ENCODE data around the gene RUVBL1. TPM values are rescaled to one million over a fixed set of nuclear protein-coding genes. Genes with fewer than 3 reads are reported as not detected.

Gene RUVBL1
- polyA plus RNA-seq, 10 donors: 29.5 to 44.4 (median 35.8) TPM

DNA sequence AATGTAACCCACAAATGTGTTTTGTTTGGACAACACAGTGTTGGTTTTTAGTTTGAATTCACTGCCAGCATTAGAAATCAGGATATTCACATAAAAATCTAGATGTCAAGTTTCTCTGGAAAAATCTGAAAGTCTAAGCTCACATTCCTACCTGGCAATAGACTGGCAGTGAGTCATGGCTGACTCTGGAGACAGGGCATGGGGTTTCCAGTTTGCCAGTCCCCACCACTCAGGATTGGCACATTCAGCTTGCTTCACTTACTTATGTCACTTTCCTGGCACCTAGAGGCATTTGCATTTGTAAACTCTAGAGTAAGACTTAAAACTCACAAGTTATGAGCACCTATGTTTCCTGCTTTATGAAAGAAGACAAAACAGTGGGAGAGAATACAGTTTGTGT is 90.5 kb downstream of the RUVBL1 start:
- DNase-seq: no peak

Other genes starting within 250 kb of the RUVBL1 start
- 10 to 100 TPM in 9 of 10 donors, 1 to 10 TPM in 1; 5.6 to 26.3 (median 17.4) TPM for gene KBTBD12, start 208.6 kb downstream of the RUVBL1 start, polyA plus RNA-seq (ENCODE audit: insufficient read length in 10 of 10)
- 100 to 1,000 TPM; 103 to 154 (median 114) TPM for gene SEC61A1, start 71.4 kb downstream of the RUVBL1 start, polyA plus RNA-seq (ENCODE audit: insufficient read length in 10 of 10)
- gene EEFSEC, start 29.7 kb upstream of the RUVBL1 start, polyA plus RNA-seq (ENCODE audit: insufficient read length in 10 of 10): 10 to 100 TPM; 12.0 to 18.9 (median 16.1) TPM

Measured in muscle of back (tissue), 11 donors.